Measurements from ENCODE around the gene PSD2. TPM values are rescaled to one million over a fixed set of nuclear protein-coding genes. Genes with fewer than 3 reads are reported as not detected.

Gene PSD2
- total and polyA plus RNA-seq, 2 of the 13 experiments (the other 11 are each of a cell fraction or from before 2014, with no cell fraction given), result 0.07 TPM; not detected in 1

DNA sequence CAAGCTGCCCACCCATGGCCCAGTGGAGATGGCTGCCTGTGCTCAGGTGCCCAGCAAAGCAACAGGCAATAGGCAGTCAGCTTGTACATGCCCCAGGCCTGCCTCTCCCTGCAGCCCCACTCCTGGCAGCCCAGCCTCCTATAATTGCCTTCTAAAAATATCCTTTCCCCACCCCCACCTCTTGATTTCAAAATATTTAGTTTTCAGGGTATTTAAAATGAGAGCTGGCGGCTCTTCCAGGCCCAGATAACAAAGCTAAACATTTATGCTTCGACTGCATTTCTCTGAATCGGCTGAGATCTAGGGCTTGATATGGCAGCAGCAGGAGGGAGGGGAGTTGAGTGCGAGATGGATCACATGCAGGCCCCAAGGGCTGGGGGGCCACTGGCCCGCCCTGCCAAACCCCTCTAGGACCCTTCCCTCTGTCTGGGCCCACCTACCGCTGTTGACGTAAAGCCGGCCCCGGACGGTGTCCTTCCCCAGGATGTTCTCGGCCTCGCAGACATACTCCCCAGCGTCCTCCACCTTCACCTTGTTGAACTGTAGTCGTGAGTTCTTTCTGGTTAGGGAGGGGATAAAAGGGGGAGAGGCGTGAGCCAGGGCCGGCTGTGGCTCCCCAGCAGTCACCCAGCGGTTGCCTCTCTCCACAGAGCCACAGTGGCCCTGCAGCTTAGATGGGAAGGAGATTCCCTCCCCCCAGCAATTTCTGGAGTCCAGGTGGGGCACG lies 85.0 kb downstream of the PSD2 start:
- Histone ChIP-seq H3K4me2 (ENCODE audit: low read depth, low read length) (no peak overlapping the region), H3K9me3 (ENCODE audit: low read length) (no peaks in the 10 kb centered on the region), H3K27ac (ENCODE audit: extremely low read length, insufficient read depth, low read length) (no peak overlapping the region), H3K36me3 (replicated peaks in 1 of 2; ENCODE audit: control insufficient read depth in 1 of 2, insufficient read depth in 2 of 2, low read length in 2 of 2) (no peaks in the 10 kb centered on the region), H3K4me1 (ENCODE audit: insufficient read depth, low read length) (no peaks in the 10 kb centered on the region), H3K79me2 (ENCODE audit: insufficient read depth, low read length) (no peaks in the 10 kb centered on the region), H2AFZ (ENCODE audit: low read length) (no peak overlapping the region), H3K9ac (ENCODE audit: insufficient read depth, low read depth, low read length) (no peak overlapping the region), H3K27me3 (ENCODE audit: control insufficient read depth in 1 of 2, insufficient read depth in 2 of 2, low read length in 2 of 2) (peaks cover 5 to 67% of the 10 kb centered on the region in 2 experiments), H4K20me1 (ENCODE audit: insufficient read depth, low read length) (no peaks in the 10 kb centered on the region), H3K4me3 (replicated peaks in 1 of 3; ENCODE audit: insufficient read depth in 1 of 3, low read depth in 2 of 3, low read length in 3 of 3) (no peak overlapping the region)
- no peak for ATAC-seq
- ChIA-PET POLR2A (no interaction called here), CTCF (ENCODE audit: low intra/inter-chr PET ratio, low total read pairs) (no interaction called here)
- intact Hi-C loops (cut with micrococcal nuclease; ENCODE audit: unreplicated experiment) (no loop called here), in situ Hi-C loops (cut with HindIII; ENCODE audit: extremely low pct_ligation_motif_present, low pct_unique_long_range_greater_than_20kb) (no loop called here)
- DNase-seq (ENCODE audit: low spot score), result no peak
- FAIRE-seq, result no peak
- 31% methylated on average over 9 of the region's 18 CpGs for WGBS (ENCODE audit: low lambda C conversion rate)
- BruUV-seq (replicated peaks), result no TSS peak
- TF ChIP-seq, protein P1, sequence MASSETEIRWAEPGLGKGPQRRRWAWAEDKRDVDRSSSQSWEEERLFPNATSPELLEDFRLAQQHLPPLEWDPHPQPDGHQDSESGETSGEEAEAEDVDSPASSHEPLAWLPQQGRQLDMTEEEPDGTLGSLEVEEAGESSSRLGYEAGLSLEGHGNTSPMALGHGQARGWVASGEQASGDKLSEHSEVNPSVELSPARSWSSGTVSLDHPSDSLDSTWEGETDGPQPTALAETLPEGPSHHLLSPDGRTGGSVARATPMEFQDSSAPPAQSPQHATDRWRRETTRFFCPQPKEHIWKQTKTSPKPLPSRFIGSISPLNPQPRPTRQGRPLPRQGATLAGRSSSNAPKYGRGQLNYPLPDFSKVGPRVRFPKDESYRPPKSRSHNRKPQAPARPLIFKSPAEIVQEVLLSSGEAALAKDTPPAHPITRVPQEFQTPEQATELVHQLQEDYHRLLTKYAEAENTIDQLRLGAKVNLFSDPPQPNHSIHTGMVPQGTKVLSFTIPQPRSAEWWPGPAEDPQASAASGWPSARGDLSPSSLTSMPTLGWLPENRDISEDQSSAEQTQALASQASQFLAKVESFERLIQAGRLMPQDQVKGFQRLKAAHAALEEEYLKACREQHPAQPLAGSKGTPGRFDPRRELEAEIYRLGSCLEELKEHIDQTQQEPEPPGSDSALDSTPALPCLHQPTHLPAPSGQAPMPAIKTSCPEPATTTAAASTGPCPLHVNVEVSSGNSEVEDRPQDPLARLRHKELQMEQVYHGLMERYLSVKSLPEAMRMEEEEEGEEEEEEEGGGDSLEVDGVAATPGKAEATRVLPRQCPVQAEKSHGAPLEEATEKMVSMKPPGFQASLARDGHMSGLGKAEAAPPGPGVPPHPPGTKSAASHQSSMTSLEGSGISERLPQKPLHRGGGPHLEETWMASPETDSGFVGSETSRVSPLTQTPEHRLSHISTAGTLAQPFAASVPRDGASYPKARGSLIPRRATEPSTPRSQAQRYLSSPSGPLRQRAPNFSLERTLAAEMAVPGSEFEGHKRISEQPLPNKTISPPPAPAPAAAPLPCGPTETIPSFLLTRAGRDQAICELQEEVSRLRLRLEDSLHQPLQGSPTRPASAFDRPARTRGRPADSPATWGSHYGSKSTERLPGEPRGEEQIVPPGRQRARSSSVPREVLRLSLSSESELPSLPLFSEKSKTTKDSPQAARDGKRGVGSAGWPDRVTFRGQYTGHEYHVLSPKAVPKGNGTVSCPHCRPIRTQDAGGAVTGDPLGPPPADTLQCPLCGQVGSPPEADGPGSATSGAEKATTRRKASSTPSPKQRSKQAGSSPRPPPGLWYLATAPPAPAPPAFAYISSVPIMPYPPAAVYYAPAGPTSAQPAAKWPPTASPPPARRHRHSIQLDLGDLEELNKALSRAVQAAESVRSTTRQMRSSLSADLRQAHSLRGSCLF (CRISPR knock-in tag; IDR thresholded peaks at IDR 0.05; ENCODE audit: borderline replicate concordance), result no peak
- TF ChIP-seq ZNF709 (CRISPR knock-in tag; IDR thresholded peaks at IDR 0.05) (no peak), ZNF329 (CRISPR knock-in tag; IDR thresholded peaks at IDR 0.05; ENCODE audit: low read depth) (no peak), ZNF552 (CRISPR knock-in tag; IDR thresholded peaks at IDR 0.05; ENCODE audit: borderline replicate concordance) (no peak), ZNF816 (CRISPR knock-in tag; IDR thresholded peaks at IDR 0.05; ENCODE audit: borderline replicate concordance) (no peak), FOXO1 (CRISPR knock-in tag; IDR thresholded peaks at IDR 0.05) (no peak), ZSCAN21 (CRISPR knock-in tag; IDR thresholded peaks at IDR 0.05; ENCODE audit: borderline replicate concordance) (no peak), POLR2G (IDR thresholded peaks at IDR 0.05; ENCODE audit: low read depth, low read length) (no peak), ZKSCAN5 (CRISPR knock-in tag; IDR thresholded peaks at IDR 0.05) (no peak)
- TF ChIP-seq, protein P2, sequence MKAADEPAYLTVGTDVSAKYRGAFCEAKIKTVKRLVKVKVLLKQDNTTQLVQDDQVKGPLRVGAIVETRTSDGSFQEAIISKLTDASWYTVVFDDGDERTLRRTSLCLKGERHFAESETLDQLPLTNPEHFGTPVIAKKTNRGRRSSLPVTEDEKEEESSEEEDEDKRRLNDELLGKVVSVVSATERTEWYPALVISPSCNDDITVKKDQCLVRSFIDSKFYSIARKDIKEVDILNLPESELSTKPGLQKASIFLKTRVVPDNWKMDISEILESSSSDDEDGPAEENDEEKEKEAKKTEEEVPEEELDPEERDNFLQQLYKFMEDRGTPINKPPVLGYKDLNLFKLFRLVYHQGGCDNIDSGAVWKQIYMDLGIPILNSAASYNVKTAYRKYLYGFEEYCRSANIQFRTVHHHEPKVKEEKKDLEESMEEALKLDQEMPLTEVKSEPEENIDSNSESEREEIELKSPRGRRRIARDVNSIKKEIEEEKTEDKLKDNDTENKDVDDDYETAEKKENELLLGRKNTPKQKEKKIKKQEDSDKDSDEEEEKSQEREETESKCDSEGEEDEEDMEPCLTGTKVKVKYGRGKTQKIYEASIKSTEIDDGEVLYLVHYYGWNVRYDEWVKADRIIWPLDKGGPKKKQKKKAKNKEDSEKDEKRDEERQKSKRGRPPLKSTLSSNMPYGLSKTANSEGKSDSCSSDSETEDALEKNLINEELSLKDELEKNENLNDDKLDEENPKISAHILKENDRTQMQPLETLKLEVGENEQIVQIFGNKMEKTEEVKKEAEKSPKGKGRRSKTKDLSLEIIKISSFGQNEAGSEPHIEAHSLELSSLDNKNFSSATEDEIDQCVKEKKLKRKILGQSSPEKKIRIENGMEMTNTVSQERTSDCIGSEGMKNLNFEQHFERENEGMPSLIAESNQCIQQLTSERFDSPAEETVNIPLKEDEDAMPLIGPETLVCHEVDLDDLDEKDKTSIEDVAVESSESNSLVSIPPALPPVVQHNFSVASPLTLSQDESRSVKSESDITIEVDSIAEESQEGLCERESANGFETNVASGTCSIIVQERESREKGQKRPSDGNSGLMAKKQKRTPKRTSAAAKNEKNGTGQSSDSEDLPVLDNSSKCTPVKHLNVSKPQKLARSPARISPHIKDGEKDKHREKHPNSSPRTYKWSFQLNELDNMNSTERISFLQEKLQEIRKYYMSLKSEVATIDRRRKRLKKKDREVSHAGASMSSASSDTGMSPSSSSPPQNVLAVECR (CRISPR knock-in tag; IDR thresholded peaks at IDR 0.05; ENCODE audit: borderline replicate concordance), result no peak
- TF ChIP-seq, protein P3, sequence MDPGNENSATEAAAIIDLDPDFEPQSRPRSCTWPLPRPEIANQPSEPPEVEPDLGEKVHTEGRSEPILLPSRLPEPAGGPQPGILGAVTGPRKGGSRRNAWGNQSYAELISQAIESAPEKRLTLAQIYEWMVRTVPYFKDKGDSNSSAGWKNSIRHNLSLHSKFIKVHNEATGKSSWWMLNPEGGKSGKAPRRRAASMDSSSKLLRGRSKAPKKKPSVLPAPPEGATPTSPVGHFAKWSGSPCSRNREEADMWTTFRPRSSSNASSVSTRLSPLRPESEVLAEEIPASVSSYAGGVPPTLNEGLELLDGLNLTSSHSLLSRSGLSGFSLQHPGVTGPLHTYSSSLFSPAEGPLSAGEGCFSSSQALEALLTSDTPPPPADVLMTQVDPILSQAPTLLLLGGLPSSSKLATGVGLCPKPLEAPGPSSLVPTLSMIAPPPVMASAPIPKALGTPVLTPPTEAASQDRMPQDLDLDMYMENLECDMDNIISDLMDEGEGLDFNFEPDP (CRISPR knock-in tag; conservative IDR thresholded peaks at IDR 0.05), result no peak

Data from HepG2 (cell line).